Activated T-cell treated with anti-CD3 and anti-CD28 coated beads, Interleukin-2, amount 50 U/mL, for 1 hour (primary cell): ENCODE results near the gene RASGRP4.
"Not testable (repeated sequence)": the region's sequence is repeated elsewhere in the genome, so short reads cannot be mapped to it uniquely, and the experiment has no call there.

Experiments
- DNase-seq: peaks from one replicate; pipeline ENCODE4 v3.0.0-alpha.2; 2020

RASGRP4 gene

DNA sequence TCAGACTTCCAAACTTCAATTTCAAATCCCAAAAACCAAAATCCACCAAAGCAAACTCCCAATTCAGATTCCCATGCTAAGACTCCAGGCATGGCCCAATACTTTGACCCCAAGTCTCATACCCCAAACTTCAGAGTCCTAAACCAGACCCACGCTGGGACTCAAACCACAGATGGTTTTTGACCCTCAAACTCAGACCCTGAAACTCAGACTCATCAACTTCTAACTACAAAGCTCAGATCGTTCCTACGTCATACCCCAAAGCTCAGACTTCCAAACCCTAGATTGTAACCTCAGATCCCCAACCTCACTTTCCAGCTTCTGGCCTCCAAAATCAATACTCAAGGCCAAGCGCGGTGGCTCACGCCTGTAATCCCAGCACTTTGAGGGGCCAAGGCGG lies 19.3 kb upstream of the RASGRP4 start:
- no peak for DNase-seq

GRCh38 chr19:38444026-38444425 lies 18.0 kb upstream of the RASGRP4 start:
- DNase-seq: no peak

DNA sequence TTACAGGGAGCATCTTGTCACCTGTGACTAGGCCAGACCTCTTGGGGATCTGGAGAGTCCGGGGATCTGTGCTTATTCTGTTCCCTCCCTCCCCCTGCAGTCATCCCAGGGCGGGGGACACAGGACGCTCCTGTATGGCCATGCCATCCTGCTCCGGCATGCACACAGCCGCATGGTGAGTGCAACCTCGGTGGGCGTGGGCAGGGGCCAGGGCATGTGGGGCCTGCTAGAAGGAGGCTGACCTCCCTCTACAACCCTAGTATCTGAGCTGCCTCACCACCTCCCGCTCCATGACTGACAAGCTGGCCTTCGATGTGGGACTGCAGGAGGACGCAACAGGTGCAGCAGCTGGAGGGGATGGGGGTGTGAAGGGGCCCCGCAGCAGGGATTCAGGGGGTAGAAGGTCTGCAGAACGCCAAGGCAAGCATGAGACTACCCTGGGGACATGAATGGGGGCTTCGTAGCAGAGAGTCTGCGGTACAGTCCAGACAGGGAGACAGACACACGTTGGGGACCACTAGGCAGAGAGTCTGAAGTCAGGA lies 17.5 kb upstream of the RASGRP4 start:
- DNase-seq: no peak

DNA sequence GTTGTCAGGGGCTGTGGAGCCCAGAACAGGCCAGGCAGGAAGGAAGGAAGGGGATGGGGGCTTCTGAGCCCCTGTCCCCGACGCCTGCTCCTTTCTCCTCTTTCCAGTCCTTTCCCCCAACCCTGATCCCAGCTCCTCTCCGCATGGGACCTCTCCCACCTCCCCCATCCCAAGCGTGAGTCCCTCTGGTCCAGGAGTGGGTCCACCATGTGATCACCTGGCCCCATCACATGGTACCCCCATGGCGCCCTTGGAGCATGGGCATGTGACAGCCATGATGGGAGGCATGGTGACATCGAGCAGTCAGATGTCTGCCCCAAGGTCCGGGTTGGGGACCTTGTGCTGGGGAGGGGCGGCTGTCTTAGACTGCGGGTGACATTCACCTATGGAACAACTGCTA lies 16.7 kb upstream of the RASGRP4 start:
- DNase-seq: no peak

DNA sequence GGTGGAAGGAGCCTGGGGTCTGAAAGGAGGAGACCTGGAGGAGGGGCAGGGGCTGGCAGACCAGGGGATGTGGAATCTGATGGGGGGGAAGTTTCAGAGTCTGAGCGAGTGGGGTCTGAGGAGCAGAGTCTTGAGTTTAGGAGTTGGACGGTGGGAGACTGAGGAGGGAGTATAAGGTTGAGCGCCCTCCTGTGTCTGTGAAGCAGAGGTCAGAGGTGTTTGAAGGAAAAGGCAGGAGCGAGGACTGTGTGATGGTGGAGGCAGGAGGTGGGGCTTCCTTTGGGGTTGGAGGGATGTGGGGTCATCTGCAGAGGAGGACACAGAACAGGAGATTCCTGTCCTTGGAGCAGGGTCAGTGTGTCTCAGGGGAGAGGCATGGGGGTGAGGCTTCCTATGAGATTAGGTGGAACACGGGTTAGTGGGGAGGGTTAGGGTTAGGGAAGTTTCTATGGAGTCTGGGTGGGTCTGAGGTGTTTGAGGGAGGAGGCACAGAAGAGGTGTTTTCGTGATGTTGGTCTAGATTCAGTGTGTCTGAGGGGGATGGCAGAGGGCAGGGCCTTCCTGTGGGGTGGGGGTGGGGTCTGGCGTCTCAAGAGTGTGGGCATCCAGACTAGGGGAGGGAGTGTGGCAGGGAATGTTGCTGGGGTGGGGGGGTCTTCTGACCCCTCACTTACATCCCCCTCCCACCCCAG lies 15.8 kb upstream of the RASGRP4 start:
- no peak for DNase-seq

GRCh38 chr19:38440592-38440991 lies 14.6 kb upstream of the RASGRP4 start:
- DNase-seq: no peak

DNA sequence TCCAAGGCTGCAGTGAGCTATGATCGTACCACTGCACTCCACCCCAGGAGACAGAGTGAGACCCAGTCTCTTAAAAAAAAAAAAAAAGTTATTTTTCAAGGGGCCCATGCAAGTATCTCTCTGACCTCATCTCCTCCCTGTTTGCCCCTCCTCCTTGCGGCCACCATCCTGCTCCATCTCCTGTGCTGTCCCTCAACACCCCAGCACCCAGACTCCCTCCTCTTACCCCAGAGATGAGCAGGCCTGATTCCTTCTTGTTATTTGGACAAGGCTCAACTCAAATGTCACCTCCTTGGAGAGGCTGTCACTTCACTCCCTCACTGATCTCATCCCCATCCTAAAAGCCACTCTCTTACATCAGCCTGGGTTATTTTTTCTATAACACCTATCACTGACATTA lies 11.9 kb upstream of the RASGRP4 start:
- no peak for DNase-seq

DNA sequence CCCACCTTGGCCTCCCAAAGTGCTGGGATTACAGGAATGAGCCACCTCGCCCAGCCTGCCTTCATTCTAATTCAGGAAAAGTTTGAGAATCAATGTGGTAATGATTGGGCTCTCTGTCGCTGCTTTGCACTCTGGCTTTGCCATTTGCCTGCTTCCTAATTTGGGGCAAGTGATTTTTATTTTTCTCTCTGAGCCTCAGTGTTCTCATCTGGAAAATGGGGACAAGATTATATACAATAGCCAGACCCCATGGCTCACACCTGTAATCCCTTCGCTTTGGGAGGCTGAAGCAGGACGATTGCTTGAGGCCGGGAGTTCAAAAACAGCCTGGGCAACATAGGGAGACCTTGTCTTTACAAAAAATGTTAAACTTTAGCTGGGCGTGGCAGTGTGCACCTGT lies 11.3 kb upstream of the RASGRP4 start:
- DNase-seq: no peak

DNA sequence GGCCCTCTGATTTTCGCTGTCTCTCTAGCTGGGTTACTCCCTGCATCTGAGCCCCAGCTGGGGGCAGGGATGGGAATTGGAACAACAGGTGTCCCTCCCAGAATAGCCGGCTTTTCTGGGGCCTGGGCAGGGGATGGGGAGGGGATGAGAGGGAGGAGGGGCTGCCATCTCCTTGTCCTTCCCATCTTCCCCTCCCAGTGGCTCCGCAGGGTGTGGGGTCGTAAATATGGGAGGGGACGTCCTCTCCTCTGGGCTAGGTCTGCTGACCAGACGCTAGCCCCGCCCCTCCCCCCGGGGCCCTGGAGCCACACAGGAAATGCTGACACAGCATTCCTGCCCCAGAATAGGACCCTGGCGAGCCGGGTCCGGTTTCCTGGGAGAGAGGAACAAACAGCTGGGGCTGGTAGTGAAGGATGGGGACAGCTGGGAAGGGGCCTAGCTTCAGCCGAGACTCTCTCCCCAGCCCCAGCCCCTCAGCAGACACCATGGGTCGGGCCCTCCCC lies 8.6 kb upstream of the RASGRP4 start:
- no peak for DNase-seq

- peak; percentile 31 for DNase-seq
These were observed 7.3 kb upstream of the RASGRP4 start, which contains the start of gene RYR1 for GRCh38 chr19:38433268-38433733. Gene RYR1 (plus strand): TSS chr19:38433691. CDS start chr19:38433830, 139 bp downstream.

GRCh38 chr19:38430931-38431330 lies 4.9 kb upstream of the RASGRP4 start:
- DNase-seq: no peak

DNA sequence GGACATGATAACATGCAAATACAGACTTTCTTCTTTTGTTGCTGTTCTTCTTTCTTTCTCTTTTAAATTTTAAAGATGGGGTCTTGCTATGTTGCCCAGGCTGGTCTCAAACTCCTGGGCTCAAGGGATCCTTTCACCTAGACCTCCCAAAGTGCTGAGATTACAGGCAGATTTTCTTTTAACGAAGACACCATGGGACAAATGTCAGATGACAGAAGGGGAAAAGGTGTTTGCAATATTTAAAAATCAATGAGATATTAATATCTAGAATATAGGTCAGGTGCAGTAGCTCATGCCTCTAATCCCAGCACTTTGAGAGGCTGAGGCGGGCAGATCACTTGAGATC lies 3.8 kb upstream of the RASGRP4 start:
- no peak for DNase-seq

DNA sequence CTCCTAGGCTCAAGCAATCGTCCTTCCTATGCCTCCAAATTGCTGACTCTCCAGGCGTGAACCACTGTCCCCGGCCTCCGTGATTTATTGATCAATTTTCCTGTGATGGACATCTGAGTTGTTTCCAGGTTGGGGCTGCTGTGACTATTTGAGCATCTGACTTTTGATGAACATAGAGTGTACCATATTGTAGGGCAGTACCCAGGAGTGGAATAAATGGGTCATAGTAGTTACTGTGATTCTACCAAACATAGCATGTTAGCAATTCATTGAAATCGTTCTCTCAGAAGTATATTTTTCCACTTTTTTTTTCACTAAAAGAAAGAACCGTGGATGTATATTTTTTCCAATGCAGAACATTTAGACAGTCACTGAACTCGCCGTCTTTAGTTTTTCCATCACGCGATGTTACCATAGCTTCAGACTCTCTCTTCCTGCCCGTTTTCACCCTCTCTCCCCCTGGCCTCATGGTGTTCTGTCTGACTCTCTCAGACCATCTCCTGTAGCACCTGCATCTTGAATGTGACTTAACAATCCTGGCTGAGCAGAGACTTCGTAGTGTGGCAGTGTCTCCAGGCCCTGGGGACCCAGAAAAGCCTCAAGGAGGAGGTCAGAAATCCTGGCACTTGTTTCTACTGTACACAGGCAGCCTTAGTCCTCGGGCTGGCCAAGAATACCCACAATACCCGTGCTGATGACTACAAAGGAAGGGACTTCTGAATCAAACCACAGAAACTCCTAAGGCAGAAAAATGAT lies 3.2 kb upstream of the RASGRP4 start:
- DNase-seq: no peak

DNA sequence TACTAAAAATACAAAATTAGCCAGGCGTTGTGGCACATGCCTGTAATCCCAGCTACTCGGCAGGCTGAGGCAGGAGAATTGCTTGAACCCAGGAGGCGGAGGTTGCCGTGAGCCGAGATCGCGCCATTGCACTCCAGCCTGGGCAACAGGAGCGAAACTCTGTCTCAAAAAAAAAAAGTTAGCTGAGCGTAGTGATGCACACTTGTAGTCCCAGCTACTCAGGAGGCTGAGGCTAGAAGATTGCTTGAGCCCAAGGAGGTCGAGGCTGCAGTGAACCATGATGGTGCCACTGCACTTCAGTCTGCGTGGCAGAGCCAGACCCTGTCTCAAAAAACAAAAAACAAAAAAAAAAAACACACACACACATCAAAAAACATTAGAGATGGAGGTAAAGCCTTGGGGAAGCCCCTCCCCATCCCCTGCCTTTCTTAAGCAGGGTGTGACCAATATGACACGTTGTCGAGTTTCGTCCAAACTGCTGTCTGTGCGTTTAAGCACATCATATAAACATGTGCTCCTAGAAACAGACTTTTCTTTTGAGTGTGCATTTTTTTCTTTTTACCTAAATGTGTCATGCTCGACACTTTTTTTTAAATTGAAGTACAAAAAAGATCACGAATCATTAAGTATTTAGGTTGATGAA lies 1.1 kb upstream of the RASGRP4 start:
- DNase-seq: not testable (repeated sequence)

DNA sequence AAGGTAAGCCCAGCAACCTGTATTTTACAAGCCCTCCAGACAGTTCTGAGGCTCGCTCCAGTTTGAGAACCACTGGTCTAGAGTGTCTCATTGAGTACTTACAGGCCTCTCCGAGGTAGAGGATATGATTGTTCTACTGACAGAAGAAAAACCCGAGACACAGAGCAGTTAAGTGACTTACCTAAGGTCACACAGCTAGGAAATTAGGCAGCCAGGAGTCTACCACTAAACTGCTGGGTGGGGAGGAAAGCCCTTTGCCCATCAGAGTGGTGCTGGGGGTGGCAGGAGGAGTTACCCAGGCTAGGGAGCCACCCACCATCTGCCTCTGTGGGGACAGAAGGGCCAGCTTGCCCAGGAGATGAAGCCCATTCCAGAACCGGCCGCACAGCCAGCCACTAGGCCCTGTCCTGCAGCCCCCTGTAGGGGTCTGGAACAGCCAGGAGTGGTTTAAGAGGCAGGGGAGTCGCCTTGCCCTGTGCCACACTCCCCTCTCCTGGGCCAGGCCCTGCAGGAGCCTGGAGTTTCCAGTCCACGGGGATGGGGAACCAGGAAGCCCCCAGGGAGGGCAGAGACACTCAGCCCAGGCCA lies 703 bp downstream of the RASGRP4 start:
- DNase-seq: no peak

DNA sequence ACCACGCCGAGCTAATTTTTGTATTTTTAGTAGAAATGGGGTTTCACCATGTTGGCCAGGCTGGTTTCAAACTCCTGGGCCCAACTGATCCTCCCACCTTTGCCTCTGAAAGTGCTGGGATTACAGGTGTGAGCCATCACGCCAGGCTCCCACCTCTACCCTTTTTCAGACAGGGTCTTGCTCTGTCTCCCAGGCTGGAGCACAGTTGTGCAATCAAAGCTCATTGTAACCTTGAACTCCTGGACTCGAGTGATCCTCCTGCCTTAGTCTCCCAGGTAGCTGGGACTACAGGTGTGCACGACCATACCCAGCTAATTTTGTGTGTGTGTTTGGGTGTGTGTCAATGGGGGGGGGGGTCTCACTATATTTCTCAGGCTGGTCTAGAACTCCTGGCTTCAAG lies 1.7 kb downstream of the RASGRP4 start:
- no peak for DNase-seq

DNA sequence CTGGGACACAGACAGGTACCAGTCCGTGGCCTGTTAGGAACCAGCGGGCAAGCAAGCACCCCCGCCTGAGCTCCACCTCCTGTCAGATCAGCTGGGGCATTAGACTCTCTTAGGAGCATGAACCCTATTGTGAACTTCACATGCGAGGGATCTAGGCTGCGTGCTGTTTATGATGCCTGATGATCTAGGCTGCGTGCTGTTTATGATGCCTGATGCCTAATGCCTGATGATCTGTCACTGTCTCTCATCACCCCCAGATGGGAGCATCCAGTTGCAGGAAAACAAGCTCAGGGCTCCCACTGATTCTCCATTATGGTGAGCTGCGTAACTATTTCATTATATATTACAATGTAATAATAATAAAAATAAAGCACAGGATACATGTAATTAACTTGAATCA lies 3.6 kb downstream of the RASGRP4 start:
- no peak for DNase-seq

GRCh38 chr19:38421856-38422255 lies 4.2 kb downstream of the RASGRP4 start:
- DNase-seq: no peak

- DNase-seq: no peak
These were observed 5.1 kb downstream of the RASGRP4 start for GRCh38 chr19:38420935-38421334.

- peak; percentile 60 for DNase-seq
These were observed 8.2 kb downstream of the RASGRP4 start for GRCh38 chr19:38417544-38418506.

DNA sequence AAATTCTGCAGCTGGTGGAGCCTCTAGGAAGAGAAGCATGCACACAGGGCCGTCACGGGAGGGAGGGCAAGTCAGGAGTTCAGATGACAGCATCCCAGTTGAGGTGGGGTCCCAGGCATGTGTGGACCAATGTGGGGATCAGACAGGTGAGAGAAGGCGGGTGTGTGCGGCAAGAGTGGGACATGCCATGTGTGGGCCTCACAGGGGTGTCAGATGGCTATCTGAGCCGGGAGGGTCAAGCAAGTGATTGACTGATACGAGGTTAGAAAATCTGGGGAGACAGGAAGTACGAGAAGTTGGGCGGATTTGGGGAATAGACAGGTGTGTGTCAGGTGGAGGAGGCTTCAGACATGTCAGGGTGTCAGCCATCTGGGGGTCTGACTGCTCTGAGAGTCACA lies 8.9 kb downstream of the RASGRP4 start:
- no peak for DNase-seq

GRCh38 chr19:38413416-38413815 lies 12.6 kb downstream of the RASGRP4 start:
- DNase-seq: no peak
